HG03457 (cell line): ENCODE data around the gene CPM.
"Not testable (repeated sequence)": the region's sequence is repeated elsewhere in the genome, so short reads cannot be mapped to it uniquely, and the experiment has no call there.

Experiments
- ATAC-seq: cut with Tn5 transposase; IDR thresholded peaks from one replicate; pipeline ENCODE4 v1.9.1; 2021; ENCODE audit warnings: moderate number of reproducible peaks; ENCODE audit not compliant: unreplicated experiment

Gene CPM

GRCh38 chr12:68855111-68855510, 77.9 kb downstream of the CPM start:
- ATAC-seq: no peak

GRCh38 chr12:68854554-68854953, 78.4 kb downstream of the CPM start:
- no peak for ATAC-seq

- no peak for ATAC-seq
These were observed 78.9 kb downstream of the CPM start for GRCh38 chr12:68854078-68854468.

GRCh38 chr12:68853396-68854077, 79.4 kb downstream of the CPM start:
- ATAC-seq: no peak

- ATAC-seq: no peak
These were observed 81.2 kb downstream of the CPM start for GRCh38 chr12:68851592-68852306.

- no peak for ATAC-seq
These were observed 82.6 kb downstream of the CPM start for GRCh38 chr12:68850390-68850789.

GRCh38 chr12:68846811-68847210, 86.2 kb downstream of the CPM start:
- no peak for ATAC-seq

GRCh38 chr12:68844788-68845695, 87.9 kb downstream of the CPM start:
- no peak for ATAC-seq

GRCh38 chr12:68844318-68844745, 88.6 kb downstream of the CPM start:
- ATAC-seq: no peak

- ATAC-seq: no peak
These were observed 90.0 kb downstream of the CPM start for GRCh38 chr12:68842784-68843567.

GRCh38 chr12:68842123-68842522, 90.8 kb downstream of the CPM start:
- ATAC-seq: no peak

- ATAC-seq: no peak
These were observed 91.3 kb downstream of the CPM start for GRCh38 chr12:68841717-68842116.

- not testable (repeated sequence) for ATAC-seq
These were observed 91.8 kb downstream of the CPM start for GRCh38 chr12:68841175-68841574.

GRCh38 chr12:68839183-68840147, 93.5 kb downstream of the CPM start:
- no peak for ATAC-seq

- ATAC-seq: no peak
These were observed 94.7 kb downstream of the CPM start for GRCh38 chr12:68838046-68838886.

GRCh38 chr12:68837215-68837614, 95.8 kb downstream of the CPM start:
- ATAC-seq: no peak

- no peak for ATAC-seq
These were observed 97.5 kb downstream of the CPM start for GRCh38 chr12:68835333-68835908.

GRCh38 chr12:68833508-68833907, 99.5 kb downstream of the CPM start:
- no peak for ATAC-seq
